ENCODE data around the gene CRTC3.
A peak's percentile ranks its signal among the peaks of the same experiment; 100 is the strongest.

The CRTC3 gene

DNA sequence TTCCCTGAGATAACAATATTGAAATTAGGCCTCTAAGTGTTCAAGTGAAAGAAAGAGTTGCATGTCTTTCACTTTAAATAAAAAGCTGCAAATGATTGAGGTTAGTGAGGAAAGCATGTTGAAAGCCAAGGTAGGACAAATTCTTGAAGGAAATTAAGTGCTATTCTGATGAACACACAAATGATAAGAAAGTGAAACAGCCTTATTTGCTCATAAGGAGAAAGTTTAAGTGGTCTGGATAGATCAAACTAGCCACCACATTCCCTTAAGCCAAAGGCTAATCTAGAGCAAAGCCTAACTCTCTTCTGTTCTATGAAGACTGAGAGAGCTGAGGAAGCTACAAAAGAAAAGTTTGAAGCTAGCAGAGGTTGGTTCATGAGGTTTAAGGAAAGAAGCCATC, 36.1 kb downstream of the CRTC3 start:
- H3K27ac Mint-ChIP-seq: peak overlapping the region; percentile 55 to 57
- H3K9me3 Mint-ChIP-seq: peaks cover 0 to 4% of the 10 kb centered on the region in 2 donors
- ATAC-seq: peak; percentile 72
- peak overlapping the region; percentile 60 to 70 for H3K4me3 Mint-ChIP-seq
- H3K27me3 Mint-ChIP-seq: no peaks in the 10 kb centered on the region
- DNase-seq: no peak
- H3K4me1 Mint-ChIP-seq: peaks cover 95% of the 10 kb centered on the region

DNA sequence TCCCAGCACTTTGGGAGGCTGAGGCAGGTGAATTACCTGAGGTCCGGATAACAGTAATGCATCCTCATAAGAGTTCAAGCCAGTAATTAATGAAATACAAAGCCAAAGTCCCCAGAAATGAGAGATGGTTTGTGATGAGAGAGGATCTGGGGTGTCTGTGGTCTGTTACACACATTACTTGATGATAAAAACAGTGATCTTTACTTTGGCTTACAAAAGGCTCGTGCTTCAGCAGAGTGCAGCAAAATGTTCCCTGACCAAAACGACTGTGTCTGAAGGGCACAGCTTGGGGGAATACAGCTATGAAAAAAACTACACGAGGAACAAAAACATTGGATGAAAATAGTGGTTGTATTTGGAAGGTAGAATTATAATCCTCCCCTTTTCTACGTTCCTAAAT, 40.9 kb downstream of the CRTC3 start:
- H3K27me3 Mint-ChIP-seq: no peaks in the 10 kb centered on the region
- H3K9me3 Mint-ChIP-seq: peaks cover 0 to 4% of the 10 kb centered on the region in 2 donors
- peak overlapping the region; percentile 66 to 68 for H3K27ac Mint-ChIP-seq
- ATAC-seq: peak; percentile 22
- H3K4me3 Mint-ChIP-seq: peak overlapping the region; percentile 46 to 58
- no peak for DNase-seq
- H3K4me1 Mint-ChIP-seq: peaks cover 96% of the 10 kb centered on the region

DNA sequence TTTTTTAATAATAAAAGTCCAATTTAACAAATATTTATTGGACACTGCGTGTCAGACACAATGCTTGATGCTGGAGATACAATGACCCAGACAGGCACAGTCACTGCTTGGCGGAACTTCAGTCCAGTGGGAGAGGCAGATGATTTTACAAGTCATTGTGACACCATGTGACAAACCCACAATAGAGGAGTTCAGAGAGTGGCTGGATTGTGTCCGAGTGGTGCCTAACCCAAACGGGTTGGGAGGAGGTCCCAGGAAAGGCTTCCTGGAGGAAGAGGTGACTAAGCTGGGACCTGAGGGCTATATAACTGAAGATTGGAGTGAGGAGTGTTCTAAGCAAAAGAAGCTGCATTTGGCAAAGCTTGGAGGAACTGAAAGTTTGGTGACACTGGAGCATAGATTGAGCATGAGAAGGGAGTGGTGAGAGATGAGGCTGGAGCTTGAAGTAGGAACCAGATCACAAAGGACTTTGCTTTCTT, 41.4 kb downstream of the CRTC3 start:
- ATAC-seq (no peak), DNase-seq (no peak)
- peaks cover 0 to 4% of the 10 kb centered on the region in 2 donors for H3K9me3 Mint-ChIP-seq
- H3K4me3 Mint-ChIP-seq: peak overlapping the region; percentile 51 to 63
- H3K27me3 Mint-ChIP-seq: no peaks in the 10 kb centered on the region
- H3K27ac Mint-ChIP-seq: peak overlapping the region in 1 of 2 donors; percentile 30
- peaks cover 96% of the 10 kb centered on the region for H3K4me1 Mint-ChIP-seq

DNA sequence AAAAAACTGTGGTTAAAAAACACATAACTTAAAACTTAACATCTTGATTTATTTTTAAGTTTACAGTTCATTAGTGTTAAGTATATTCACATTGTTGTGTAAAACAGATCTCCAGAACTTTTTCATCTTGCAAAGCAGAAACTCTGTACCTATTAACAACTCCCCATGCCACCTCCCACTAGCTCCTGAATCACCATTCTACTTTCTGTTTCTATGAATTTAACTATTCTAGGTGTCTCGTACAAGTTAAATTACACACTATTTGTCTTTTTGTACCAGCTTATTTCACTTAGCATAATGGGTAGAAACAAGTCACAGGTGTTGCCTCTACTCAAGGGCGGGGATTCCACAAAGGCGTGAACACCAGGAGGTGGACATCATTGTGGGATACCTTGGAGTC, 43.2 kb downstream of the CRTC3 start:
- H3K27ac Mint-ChIP-seq: peak overlapping the region in 1 of 2 donors; percentile 89
- peaks cover 99% of the 10 kb centered on the region for H3K4me1 Mint-ChIP-seq
- H3K4me3 Mint-ChIP-seq: peak overlapping the region; percentile 46 to 68
- DNase-seq (no peak), ATAC-seq (peak; percentile 38)
- peaks cover 0 to 1% of the 10 kb centered on the region in 2 donors for H3K9me3 Mint-ChIP-seq
- H3K27me3 Mint-ChIP-seq: no peaks in the 10 kb centered on the region

DNA sequence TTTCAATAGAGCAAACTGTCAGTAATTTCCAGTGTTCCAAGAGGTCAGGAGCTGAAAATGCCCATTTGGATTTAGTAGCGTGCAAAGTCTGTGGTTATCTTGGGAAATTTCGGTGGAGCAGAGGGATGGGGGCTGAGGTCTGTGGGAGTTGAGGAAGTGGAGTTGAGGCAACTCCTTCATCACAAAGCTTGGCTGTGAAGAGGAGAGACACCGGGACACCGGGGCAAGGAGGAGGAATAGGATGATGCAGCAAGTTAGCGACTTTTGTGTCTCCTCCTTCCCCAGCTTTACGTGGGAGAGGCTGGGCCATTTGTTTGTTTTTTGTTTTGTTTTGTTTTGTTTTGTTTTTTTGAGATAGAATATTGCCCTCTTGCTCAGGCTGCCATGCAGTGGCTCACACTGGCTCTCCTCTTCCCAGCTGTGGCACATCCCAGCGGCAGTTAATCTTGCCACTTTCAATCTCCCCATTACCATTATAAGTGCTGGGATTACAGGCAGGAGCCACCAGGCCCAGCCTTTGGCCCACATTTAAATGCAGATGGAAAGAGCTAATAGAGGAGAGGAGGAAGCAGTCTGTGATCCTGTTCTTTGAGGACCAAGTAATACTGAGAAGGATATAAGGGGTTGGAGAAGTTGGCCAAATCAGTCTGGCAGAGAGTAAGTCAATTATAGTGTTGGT, 47.1 kb downstream of the CRTC3 start:
- DNase-seq (no peak), ATAC-seq (no peak)
- H3K9me3 Mint-ChIP-seq: no peaks in the 10 kb centered on the region
- no peak overlapping the region for H3K4me3 Mint-ChIP-seq
- H3K27me3 Mint-ChIP-seq: no peaks in the 10 kb centered on the region
- peaks cover 76% of the 10 kb centered on the region for H3K4me1 Mint-ChIP-seq
- H3K27ac Mint-ChIP-seq: peak overlapping the region; percentile 55 to 82

DNA sequence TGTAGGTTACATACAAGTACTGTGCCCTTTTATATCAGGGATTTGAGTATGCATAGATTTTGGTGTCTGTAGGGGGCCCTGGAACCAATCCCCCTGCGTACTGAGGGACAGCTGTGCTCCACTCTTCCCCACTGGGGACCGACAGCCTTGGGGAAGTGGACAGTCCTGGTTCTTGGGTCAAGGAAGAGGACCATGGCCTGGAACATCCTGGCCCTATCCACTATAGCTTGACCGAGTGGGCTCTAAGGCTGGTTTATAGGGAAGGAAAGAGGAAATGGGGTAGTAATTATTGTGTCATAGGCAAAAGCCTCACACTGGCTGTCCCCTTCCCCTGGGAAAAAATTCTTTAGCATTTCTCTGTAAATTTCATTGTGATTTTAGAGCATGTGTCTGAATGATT, 49.5 kb downstream of the CRTC3 start:
- Mint-ChIP-seq H3K4me3 (no peak overlapping the region), H3K27ac (peak overlapping the region in 1 of 2 donors; percentile 85), H3K27me3 (no peaks in the 10 kb centered on the region), H3K4me1 (peaks cover 77% of the 10 kb centered on the region), H3K9me3 (no peaks in the 10 kb centered on the region)
- ATAC-seq (no peak), DNase-seq (no peak)

DNA sequence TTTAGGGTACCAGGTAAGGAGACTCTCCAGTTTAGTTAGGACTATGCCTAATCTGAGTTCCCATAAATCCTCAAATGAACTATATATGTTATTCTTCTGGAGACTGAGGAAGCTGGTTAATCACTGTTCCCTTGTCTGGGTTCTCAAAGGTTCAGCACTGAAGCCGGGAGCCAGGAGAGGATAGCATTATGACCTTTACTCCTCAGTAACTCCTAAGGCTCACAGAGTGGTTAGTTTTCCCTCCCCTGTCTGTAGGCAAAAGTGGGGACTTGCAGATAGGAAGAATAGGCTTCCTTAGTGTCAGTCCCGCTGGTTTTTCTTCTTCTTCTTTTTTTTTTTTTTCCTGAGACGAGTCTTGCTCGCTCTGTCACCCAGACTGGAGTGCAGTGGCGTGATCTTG, 50.4 kb downstream of the CRTC3 start:
- no peak for ATAC-seq
- Mint-ChIP-seq H3K9me3 (no peaks in the 10 kb centered on the region), H3K4me1 (peaks cover 74% of the 10 kb centered on the region), H3K4me3 (no peak overlapping the region), H3K27me3 (no peaks in the 10 kb centered on the region), H3K27ac (no peak overlapping the region)
- no peak for DNase-seq

DNA sequence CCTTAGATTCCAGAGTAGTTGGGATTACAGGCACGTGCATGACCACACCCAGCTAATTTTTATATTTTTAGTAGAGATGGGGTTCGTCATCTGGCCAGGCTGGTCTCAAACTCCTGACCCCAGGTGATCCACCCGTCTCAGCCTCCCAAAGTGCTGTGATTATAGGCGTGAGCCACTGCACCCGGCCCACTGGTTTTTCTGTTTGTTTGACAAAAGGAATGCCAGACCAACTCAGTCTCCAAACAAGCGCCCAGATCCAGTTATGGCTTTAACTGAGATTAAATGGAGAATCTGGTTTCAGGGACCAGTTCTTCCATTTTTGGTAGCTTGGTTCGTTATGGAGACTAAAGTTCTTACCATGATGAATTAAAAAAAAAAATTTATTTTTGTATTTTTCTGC, 50.8 kb downstream of the CRTC3 start:
- H3K9me3 Mint-ChIP-seq: no peaks in the 10 kb centered on the region
- H3K4me3 Mint-ChIP-seq: no peak overlapping the region
- no peak for ATAC-seq
- no peaks in the 10 kb centered on the region for H3K27me3 Mint-ChIP-seq
- H3K27ac Mint-ChIP-seq: no peak overlapping the region
- DNase-seq: no peak
- H3K4me1 Mint-ChIP-seq: peaks cover 74% of the 10 kb centered on the region

DNA sequence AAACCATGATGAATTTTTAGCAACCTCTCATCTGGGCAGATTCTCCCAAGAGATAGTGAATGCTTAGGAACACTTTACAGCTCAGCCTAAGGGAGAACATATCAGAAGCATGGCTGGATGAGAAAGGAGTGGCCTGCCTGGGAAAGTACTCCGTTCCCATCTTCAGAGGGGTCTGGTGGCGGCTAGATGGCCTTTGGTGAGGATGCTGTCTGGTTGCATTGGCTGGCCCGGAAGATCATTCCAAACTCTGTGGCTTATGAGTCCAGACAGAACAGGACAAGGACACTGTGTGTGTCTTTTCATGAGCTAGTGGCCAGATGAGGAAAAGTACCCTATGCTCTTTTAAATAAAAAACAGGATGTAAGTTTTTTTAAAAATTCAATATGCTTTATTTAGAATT, 51.2 kb downstream of the CRTC3 start:
- ATAC-seq (no peak), DNase-seq (no peak)
- Mint-ChIP-seq H3K4me3 (no peak overlapping the region), H3K4me1 (peaks cover 74% of the 10 kb centered on the region), H3K9me3 (no peaks in the 10 kb centered on the region), H3K27ac (no peak overlapping the region), H3K27me3 (no peaks in the 10 kb centered on the region)

DNA sequence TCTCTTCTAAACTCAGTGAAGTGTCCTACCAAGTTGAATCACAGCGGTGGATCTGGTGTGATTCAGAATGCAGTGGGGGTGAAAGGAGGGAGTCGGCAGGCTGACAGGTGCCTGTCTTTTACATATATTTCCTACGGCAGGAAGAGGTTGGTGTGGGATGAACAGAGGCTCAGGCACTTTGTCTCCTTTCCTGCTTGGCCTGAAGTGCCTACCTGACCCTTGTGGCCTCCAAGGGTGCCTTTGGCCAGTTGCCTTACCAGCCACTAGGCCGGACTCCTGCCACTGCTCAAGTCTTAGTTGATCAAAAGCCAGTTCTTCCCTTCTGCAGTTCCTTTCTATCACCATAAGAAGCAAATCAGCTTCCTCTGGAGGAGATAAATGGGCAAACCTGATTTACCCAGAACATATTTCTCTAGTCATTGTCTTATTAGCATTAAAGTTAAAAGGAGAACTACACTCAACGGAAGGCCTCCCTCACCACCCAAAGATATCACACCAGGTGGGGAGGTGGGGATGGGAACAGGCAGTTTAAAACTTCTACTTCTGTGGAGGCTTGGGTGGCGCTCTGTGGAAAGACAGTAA, 52.1 kb downstream of the CRTC3 start:
- H3K27ac Mint-ChIP-seq: peak overlapping the region; percentile 50 to 88
- DNase-seq (peak in 1 of 2 donors; percentile 35), ATAC-seq (peak; percentile 87)
- peaks cover 72% of the 10 kb centered on the region for H3K4me1 Mint-ChIP-seq
- peak overlapping the region; percentile 66 to 76 for H3K4me3 Mint-ChIP-seq
- H3K27me3 Mint-ChIP-seq: no peaks in the 10 kb centered on the region
- no peaks in the 10 kb centered on the region for H3K9me3 Mint-ChIP-seq

DNA sequence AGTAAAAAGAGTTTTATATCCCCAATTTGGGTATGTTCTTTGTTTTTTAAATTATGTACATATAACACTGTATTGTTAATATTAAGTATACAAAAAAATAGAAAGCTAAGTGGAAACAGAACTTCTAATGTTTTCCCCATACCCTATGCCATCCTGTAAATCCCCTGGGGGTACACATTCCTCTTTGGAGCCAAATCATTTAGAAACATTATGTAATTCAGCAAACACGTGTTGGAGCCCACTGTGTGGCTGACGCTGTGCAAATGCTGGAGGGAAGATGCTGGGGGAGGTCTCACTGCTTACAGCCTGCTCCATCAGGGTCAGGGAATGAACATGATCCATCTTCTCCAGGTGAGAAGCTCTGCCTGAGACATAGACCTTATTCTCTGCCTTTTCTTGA, 52.8 kb downstream of the CRTC3 start:
- Mint-ChIP-seq H3K4me3 (peak overlapping the region in 1 of 2 donors; percentile 76), H3K27me3 (no peaks in the 10 kb centered on the region), H3K9me3 (no peaks in the 10 kb centered on the region), H3K4me1 (peaks cover 72% of the 10 kb centered on the region), H3K27ac (peak overlapping the region in 1 of 2 donors; percentile 16)
- DNase-seq (no peak), ATAC-seq (no peak)

DNA sequence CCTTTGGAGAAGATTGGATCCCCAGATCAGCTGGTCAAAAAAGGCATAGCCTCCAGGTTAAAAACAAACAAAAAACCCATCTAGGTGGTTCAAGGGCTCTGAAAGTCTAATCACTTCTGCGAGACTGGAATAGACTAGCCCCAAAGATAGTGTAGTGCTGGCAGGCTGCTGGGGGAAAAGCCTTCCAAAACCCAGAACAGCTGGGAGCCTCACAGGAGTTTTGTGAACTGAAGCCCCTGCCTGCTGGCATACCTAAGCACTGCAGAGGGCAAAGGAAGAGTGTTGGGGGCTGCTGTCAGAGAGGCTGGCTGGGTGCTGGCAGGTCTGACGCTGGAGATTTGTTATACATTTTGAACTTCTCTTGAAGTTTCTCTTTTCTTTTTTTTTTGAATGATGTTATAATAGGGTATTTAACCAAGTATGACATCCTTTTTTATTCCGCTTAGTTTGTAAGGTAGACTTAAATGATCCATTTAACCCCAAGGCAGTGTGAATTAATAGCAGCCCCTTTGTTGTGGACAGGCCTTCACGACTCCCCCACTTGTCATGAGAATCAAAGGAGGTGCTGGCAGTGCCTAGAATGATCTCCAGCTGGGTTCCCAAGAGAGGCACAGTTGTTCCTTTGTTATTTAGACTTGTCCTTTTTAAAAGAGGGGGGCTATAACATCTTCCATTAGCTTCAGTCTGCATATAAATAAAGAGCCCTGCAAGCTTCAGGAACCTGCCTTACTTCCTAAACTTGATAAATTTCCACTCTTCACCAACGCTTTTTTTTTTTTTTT, 53.9 kb downstream of the CRTC3 start:
- Mint-ChIP-seq H3K4me3 (peak overlapping the region in 1 of 2 donors; percentile 76), H3K4me1 (peaks cover 79% of the 10 kb centered on the region), H3K9me3 (no peaks in the 10 kb centered on the region), H3K27ac (peak overlapping the region; percentile 81 to 83), H3K27me3 (no peaks in the 10 kb centered on the region)
- no peak for ATAC-seq
- no peak for DNase-seq

DNA sequence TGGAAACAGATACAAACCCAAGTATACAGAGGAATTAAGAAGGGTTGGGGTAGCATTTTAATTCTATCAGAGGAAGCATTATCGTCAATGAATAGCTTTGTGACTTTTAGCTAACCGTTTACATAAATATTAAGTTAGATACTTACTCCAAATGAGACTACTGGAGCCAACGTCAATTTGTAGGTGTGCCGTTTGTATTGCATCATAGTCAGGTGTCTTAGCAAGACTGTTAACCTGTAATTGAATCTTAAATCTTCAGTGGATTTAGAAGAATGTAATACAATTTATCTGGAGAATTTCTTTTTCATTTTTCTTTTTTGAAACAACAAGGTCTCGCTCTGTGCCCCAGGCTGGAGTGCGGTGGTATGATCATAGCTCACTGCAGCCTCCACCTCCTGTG, 55.1 kb downstream of the CRTC3 start:
- no peaks in the 10 kb centered on the region for H3K9me3 Mint-ChIP-seq
- no peak for DNase-seq
- no peak for ATAC-seq

DNA sequence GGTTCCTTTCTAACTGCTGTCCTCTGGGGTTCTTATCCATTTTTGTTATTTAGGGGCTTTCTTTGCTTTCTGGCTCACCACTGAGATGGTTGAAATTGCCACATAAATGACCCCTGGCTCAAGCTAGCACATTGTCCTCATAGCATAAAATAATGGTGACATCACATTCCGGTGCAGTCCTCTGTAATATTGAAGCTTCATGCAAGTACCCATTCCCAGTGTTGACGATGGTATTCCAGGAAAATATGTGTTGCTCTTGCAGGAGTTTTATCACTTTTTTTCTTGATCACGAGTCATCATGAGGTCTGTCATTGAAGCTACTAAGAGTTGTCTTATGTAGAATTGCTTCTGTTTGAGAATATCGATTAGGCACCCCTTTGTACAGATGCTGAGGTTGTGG, 56.1 kb downstream of the CRTC3 start:
- H3K4me1 Mint-ChIP-seq: peaks cover 82% of the 10 kb centered on the region
- no peaks in the 10 kb centered on the region for H3K27me3 Mint-ChIP-seq
- ATAC-seq (no peak), DNase-seq (no peak)
- no peak overlapping the region for H3K27ac Mint-ChIP-seq
- H3K9me3 Mint-ChIP-seq: no peaks in the 10 kb centered on the region
- no peak overlapping the region for H3K4me3 Mint-ChIP-seq

More for the DNA sequence above, 55.1 kb downstream of the CRTC3 start:
- Mint-ChIP-seq H3K4me1 (peaks cover 78% of the 10 kb centered on the region), H3K27ac (no peak overlapping the region), H3K4me3 (no peak overlapping the region), H3K27me3 (no peaks in the 10 kb centered on the region)

DNA sequence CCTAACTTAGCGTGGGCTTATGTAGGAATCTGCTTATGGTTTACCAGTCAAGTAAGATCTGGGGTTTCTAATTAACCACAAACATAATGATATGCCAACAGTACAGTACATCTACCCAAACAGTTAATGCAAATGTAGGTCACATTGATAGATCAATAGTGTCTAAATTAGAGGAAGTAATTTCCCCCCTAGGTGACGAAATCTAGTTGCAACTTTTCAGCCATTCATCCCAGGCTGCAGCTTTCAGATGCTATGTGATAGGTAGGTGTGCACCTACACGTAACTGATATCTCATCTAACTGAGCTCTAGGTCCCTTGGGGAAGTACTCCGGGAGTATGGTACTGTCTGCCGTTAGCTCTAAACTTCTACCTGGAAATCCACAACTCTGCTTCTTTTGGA, 57.2 kb downstream of the CRTC3 start:
- Mint-ChIP-seq H3K4me3 (no peak overlapping the region), H3K27ac (peak overlapping the region; percentile 67 to 93), H3K9me3 (no peaks in the 10 kb centered on the region), H3K27me3 (no peaks in the 10 kb centered on the region), H3K4me1 (peaks cover 73% of the 10 kb centered on the region)
- DNase-seq (peak in 1 of 2 donors; percentile 26), ATAC-seq (peak; percentile 81)

DNA sequence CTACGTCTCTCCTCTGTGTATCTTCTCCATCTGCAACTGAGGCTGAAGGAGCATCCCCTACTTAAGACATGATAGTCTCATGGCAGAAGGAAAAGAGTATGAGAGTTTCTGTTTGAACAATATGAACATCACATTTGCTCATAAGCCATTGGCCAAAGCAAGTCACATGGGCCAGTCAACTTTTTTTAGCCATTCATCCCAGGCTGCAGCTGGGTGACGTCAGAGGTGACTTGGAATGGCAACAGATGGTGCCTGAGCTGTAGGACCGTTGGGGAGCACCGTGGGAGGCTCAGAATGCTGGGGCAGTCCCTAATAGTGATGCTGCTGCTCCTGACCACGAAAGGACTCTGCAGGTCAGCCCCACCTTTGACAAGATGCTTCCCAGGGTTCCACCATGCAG, 58.7 kb downstream of the CRTC3 start:
- DNase-seq (no peak), ATAC-seq (no peak)
- Mint-ChIP-seq H3K27ac (peak overlapping the region in 1 of 2 donors; percentile 79), H3K4me1 (peaks cover 73% of the 10 kb centered on the region), H3K9me3 (no peaks in the 10 kb centered on the region), H3K4me3 (peak overlapping the region in 1 of 2 donors; percentile 44), H3K27me3 (no peaks in the 10 kb centered on the region)
